Gastroesophageal sphincter (tissue), 4 donors: ENCODE data around the gene LIF. TPM values are rescaled to one million over a fixed set of nuclear protein-coding genes. Genes with fewer than 3 reads are reported as not detected.

Experiments used
- ATAC-seq: fragments of 150-250 bp; one replicate; pipeline ENCODE4 v1.9.1; 2016; ENCODE audit warnings: mild to moderate bottlenecking, moderate library complexity
- H3K27ac ChIP-seq, 4 donors: fragments of 200-600 bp; sonication (generic) in 3 of 4; 1 replicate in 3 of 4; 2 replicates in 1 of 4; pipeline ENCODE4 v1.5.1; 2016 to 2019
- H3K27me3 ChIP-seq: fragments of 200-600 bp; sonication (generic); one replicate; pipeline ENCODE4 v1.5.1; 2019
- H3K36me3 ChIP-seq, 2 donors: fragments of 200-600 bp; sonication (generic); one replicate each; pipeline ENCODE4 v1.5.1; 2019; ENCODE audit warnings: control low read depth in 1 of 2
- H3K4me1 ChIP-seq, 3 donors: fragments of 200-600 bp; sonication (generic); 1 replicate in 2 of 3; 2 replicates in 1 of 3; pipeline ENCODE4 v1.5.1; 2016 to 2019; ENCODE audit warnings: control low read depth in 2 of 3
- H3K4me3 ChIP-seq, 2 donors: fragments of 200-600 bp; sonication (generic); one replicate each; pipeline ENCODE4 v1.5.1; 2019; ENCODE audit warnings: mild to moderate bottlenecking in 1 of 2, moderate library complexity in 1 of 2
- H3K9me3 ChIP-seq, 3 donors: fragments of 200-600 bp; sonication (generic); one replicate each; pipeline ENCODE4 v1.5.1; 2017 to 2019; ENCODE audit warnings: control low read depth in 2 of 3
- CTCF ChIP-seq, 4 experiments: fragments of 200-600 bp in 2 of 4; fragments of 450-650 bp in 2 of 4; sonication (generic) in 1 of 4; IDR thresholded peaks; one replicate each; pipeline ENCODE4 v1.5.1; 2017 to 2019; ENCODE audit warnings: antibody characterized with exemption in 4 of 4, mild to moderate bottlenecking in 2 of 4, moderate library complexity in 2 of 4
- EP300 ChIP-seq: sonication (generic); formaldehyde crosslinking; IDR thresholded peaks from one replicate; pipeline ENCODE4 v1.6.1; 2017; ENCODE audit warnings: antibody characterized with exemption, mild to moderate bottlenecking
- POLR2A ChIP-seq, 2 donors: fragments of 450-650 bp; IDR thresholded peaks; one replicate each; pipeline ENCODE4 v1.6.1; 2017; ENCODE audit warnings: antibody characterized with exemption in 2 of 2, mild to moderate bottlenecking in 2 of 2, moderate library complexity in 1 of 2
- POLR2AphosphoS5 ChIP-seq: sonication (generic); formaldehyde crosslinking; IDR thresholded peaks from one replicate; pipeline ENCODE4 v1.6.1; 2017; ENCODE audit warnings: antibody characterized with exemption
- WGBS, 2 donors: methylation state at CpG; one replicate each; pipeline ENCODE4 v1.1.5; 2018; ENCODE audit warnings: low coverage in 1 of 2; 5-methylcytosine and 5-hydroxymethylcytosine counted together
- total RNA-seq, 4 donors: library from RNA; depleted of rRNA; stranded (reverse); fragments of >200 nt; gene quantifications; one replicate each; pipeline ENCODE4 v1.1.0, GENCODE V29; 2016

LIF gene
- total RNA-seq, 4 donors from 2014 or later, result 0.58 to 15.8 (median 0.59) TPM; not detected in 1

DNA sequence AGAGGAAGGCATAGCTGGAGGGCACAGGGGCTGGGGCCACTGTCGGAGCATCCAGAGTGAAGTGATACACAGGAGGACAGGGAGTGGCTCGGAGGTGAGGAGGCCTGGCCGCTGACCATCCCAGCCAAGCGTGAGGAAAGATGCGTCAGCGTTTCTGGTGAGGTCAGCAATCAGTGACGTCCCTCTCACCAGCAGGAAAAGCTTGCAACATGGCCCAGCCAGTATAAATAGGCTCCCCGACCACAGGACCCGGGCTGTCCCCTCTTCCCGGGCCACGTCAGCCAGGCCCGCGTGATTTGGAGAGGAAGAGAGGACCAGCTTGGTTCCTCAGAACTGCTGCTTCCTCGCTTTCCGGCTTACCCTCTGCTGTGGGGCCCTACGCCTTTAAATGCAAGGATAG is 24.3 kb upstream of the LIF start:
- Histone ChIP-seq H3K27me3 (no peaks in the 10 kb centered on the region), H3K9me3 (no peaks in the 10 kb centered on the region), H3K36me3 (no peaks in the 10 kb centered on the region), H3K27ac (peak overlapping the region in 1 of 4 donors; percentile 45), H3K4me3 (no peak overlapping the region), H3K4me1 (no peaks in the 10 kb centered on the region)
- no peak for TF ChIP-seq POLR2A (IDR thresholded peaks at IDR 0.05)
- no peak for TF ChIP-seq POLR2AphosphoS5
- TF ChIP-seq CTCF (IDR thresholded peaks at IDR 0.05), result no peak
- no peak for TF ChIP-seq EP300
- 74 to 81% methylated on average over 4 to 11 of the region's 16 CpGs for WGBS, 2 donors
- ATAC-seq, result peak; percentile 78

DNA sequence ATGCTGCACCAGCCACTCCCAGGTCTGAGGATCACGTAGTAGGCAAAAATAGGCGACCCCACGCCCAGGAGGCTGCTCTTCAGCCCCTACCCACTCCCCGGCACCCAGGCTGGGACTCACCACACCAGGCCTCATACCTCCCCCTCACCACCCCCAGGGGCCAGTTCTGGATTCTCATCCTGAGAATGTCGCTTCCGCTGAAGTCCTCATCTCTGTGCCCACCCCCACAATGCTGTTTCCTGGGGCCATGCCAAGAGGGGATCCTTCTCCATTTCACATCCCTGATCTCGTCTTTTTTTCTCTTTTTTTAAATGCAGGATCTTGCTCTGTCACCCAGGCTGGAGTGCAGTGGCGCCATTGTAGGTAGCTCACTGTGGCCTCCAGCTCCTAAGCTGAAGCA is 21.8 kb upstream of the LIF start:
- H3K27me3 ChIP-seq, result no peaks in the 10 kb centered on the region
- no peak for ATAC-seq
- no peaks in the 10 kb centered on the region for H3K36me3 ChIP-seq
- H3K4me3 ChIP-seq, result no peak overlapping the region
- no peaks in the 10 kb centered on the region for H3K9me3 ChIP-seq
- peak overlapping the region in 1 of 4 donors; percentile 12 for H3K27ac ChIP-seq
- peaks cover 0 to 2% (median 2%) of the 10 kb centered on the region in 3 donors for H3K4me1 ChIP-seq
- 72 to 100% methylated on average over 2 to 5 of the region's 8 CpGs for WGBS, 2 donors
- TF ChIP-seq EP300 (no peak), POLR2AphosphoS5 (no peak), CTCF (IDR thresholded peaks at IDR 0.05) (no peak), POLR2A (IDR thresholded peaks at IDR 0.05) (no peak)

DNA sequence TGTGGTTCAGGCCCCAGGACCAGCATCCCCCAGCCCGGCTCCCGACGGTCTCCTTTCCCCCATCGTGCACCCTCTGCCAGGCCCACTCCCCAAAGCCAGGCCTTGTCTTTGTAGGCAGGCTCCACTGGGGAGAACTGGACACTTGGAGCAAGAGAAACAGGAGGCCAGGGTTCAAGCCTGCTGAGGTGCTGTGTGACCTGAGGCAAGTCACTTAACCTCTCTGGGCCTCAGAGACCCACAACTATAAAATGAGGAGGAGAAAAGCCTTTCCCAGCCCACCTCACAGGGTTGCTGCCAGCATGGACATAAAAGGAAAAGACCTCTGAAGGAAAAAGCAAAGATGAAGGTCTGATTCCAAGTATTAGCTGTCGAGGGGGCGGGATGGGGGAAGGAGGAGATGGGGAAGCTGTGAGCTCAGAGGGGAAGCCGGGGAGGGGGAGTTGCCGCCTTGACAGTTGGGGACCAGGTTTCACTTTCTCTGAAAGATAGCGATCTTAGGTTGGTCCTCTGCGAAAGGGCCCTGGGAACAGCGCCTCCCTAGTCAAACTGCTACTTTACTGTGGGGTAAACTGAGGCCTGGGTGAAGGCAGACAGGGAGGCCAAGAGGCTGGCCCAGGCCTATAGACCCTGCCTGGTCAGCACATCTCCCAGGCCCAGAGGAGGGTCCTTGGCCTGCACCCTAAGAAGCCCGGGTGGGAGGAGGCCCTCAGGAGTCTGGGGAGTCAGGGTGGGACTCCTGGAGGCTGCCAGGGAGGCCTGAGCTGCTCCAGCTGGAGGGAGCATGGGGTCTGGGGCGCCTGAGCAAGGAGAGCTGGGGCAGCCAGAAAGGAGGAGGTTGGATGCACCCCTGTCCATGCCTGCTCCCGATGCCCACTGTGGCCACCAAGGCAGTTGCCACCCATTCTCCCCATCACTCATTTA is 21.1 kb upstream of the LIF start:
- no peak overlapping the region for H3K4me3 ChIP-seq

GRCh38 chr22:30266445-30267381 is 20.2 kb upstream of the LIF start, which contains the start of gene OSM:
OSM (minus strand) TSS chr22:30266851; CDS start chr22:30266799, 52 bp downstream.
- Histone ChIP-seq H3K4me1 (peaks cover 0 to 9% (median 6%) of the 10 kb centered on the region in 3 donors), H3K9me3 (no peaks in the 10 kb centered on the region), H3K27ac (peak within 1 kb of the TSS in 3 of 4 donors; percentile 48 to 66 (median 54)), H3K4me3 (peak within 1 kb of the TSS in 1 of 2 donors; percentile 39), H3K36me3 (no peaks in the 10 kb centered on the region), H3K27me3 (peaks cover 5% of the 10 kb centered on the region)
- no peak for ATAC-seq
- TF ChIP-seq POLR2A (IDR thresholded peaks at IDR 0.05) (no peak), POLR2AphosphoS5 (no peak), CTCF (IDR thresholded peaks at IDR 0.05) (no peak), EP300 (no peak)
- 87 to 92% methylated on average over 9 to 12 of the region's 35 CpGs for WGBS, 2 donors

More for the DNA sequence above, 21.1 kb upstream of the LIF start:
- TF ChIP-seq POLR2AphosphoS5 (no peak), EP300 (no peak), CTCF (IDR thresholded peaks at IDR 0.05) (no peak), POLR2A (IDR thresholded peaks at IDR 0.05) (no peak)
- WGBS, 2 donors, result 75% methylated on average over 3 of the region's 14 CpGs; no CpG with 5 or more reads in 1 of the 2 donors
- Histone ChIP-seq H3K4me1 (peaks cover 0 to 9% (median 6%) of the 10 kb centered on the region in 3 donors), H3K27ac (peak overlapping the region in 1 of 4 donors; percentile 66), H3K36me3 (no peaks in the 10 kb centered on the region), H3K27me3 (no peaks in the 10 kb centered on the region), H3K9me3 (no peaks in the 10 kb centered on the region)
- no peak for ATAC-seq
